GM23338 (cell line): Measurements from ENCODE around the gene PTOV1. TPM values are rescaled to one million over a fixed set of nuclear protein-coding genes. Genes with fewer than 3 reads are reported as not detected.
A peak's percentile ranks its signal among the peaks of the same experiment; 100 is the strongest.

Experiments
- ATAC-seq: fragments of 200-7000 bp; cut with Tn5 transposase; 3 replicates; pipeline ENCODE4 v1.9.1; 2020
- DNase-seq: peaks from one replicate; pipeline ENCODE4 v3.0.0-alpha.2; 2015; ENCODE audit warnings: low spot score
- H2AFZ ChIP-seq: fragments of 200-600 bp; sonication (generic); 2 replicates; pipeline ENCODE4 v1.8.0; 2016; ENCODE audit warnings: antibody characterized with exemption, mild to moderate bottlenecking, moderate library complexity
- H3F3A ChIP-seq: fragments of 200-600 bp; sonication (generic); replicated peaks from 2 replicates; pipeline ENCODE4 v1.8.0; 2017; ENCODE audit warnings: antibody characterized with exemption, mixed run types, low read depth
- H3K27ac ChIP-seq: fragments of 200-600 bp; sonication (generic); 2 replicates; pipeline ENCODE4 v1.6.1; 2016; ENCODE audit warnings: low read depth
- H3K27me3 ChIP-seq: fragments of 200-600 bp; sonication (generic); 2 replicates; pipeline ENCODE4 v1.8.0; 2016; ENCODE audit warnings: mild to moderate bottlenecking, mixed run types, moderate library complexity; ENCODE audit not compliant: insufficient read depth
- H3K36me3 ChIP-seq: fragments of 200-600 bp; sonication (generic); 2 replicates; pipeline ENCODE4 v1.8.0; 2016; ENCODE audit warnings: mild to moderate bottlenecking; ENCODE audit not compliant: insufficient read depth
- H3K4me1 ChIP-seq: fragments of 200-600 bp; sonication (generic); 2 replicates; pipeline ENCODE4 v1.8.0; 2016; ENCODE audit warnings: mild to moderate bottlenecking, moderate library complexity; ENCODE audit not compliant: insufficient read depth
- H3K4me2 ChIP-seq: fragments of 200-600 bp; sonication (generic); 2 replicates; pipeline ENCODE4 v1.7.1; 2017; ENCODE audit warnings: mixed run types
- H3K4me3 ChIP-seq: fragments of 200-600 bp; sonication (generic); 2 replicates; pipeline ENCODE4 v1.6.1; 2016; ENCODE audit warnings: mixed run types
- H3K79me2 ChIP-seq: fragments of 200-600 bp; sonication (generic); replicated peaks from 2 replicates; pipeline ENCODE4 v1.8.0; 2017; ENCODE audit warnings: mild to moderate bottlenecking; ENCODE audit not compliant: insufficient read depth
- H3K9me2 ChIP-seq: fragments of 200-600 bp; sonication (generic); 2 replicates; pipeline ENCODE4 v1.8.0; 2017; ENCODE audit not compliant: insufficient read depth
- H4K20me1 ChIP-seq: fragments of 200-600 bp; sonication (generic); replicated peaks from 2 replicates; pipeline ENCODE4 v1.8.0; 2017; ENCODE audit warnings: mild to moderate bottlenecking; ENCODE audit not compliant: insufficient read depth
- H3K27ac Mint-ChIP-seq: 2 replicates; pipeline ENCODE4 v1.8.0; 2020; ENCODE audit warnings: inconsistent platforms, mild to moderate bottlenecking, moderate library complexity, mixed read lengths
- H3K27me3 Mint-ChIP-seq: 3 replicates; pipeline ENCODE4 v1.8.0; 2022; ENCODE audit warnings: low read depth, mild to moderate bottlenecking, moderate library complexity, mixed read lengths, inconsistent platforms; ENCODE audit not compliant: insufficient read depth, poor library complexity
- H3K36me3 Mint-ChIP-seq: 3 replicates; pipeline ENCODE4 v1.8.0; 2021; ENCODE audit warnings: low read depth, mild to moderate bottlenecking, inconsistent platforms, moderate library complexity, mixed read lengths
- H3K4me1 Mint-ChIP-seq: 3 replicates; pipeline ENCODE4 v1.8.0; 2020; ENCODE audit warnings: mild to moderate bottlenecking, inconsistent platforms, mixed read lengths
- H3K4me3 Mint-ChIP-seq: 3 replicates; pipeline ENCODE4 v1.8.0; 2021; ENCODE audit warnings: moderate library complexity, mild to moderate bottlenecking, inconsistent platforms, mixed read lengths
- H3K9me3 Mint-ChIP-seq: 3 replicates; pipeline ENCODE4 v1.8.0; 2020; ENCODE audit warnings: moderate library complexity, mild to moderate bottlenecking, inconsistent platforms, mixed read lengths
- CREB1 ChIP-seq: fragments of 250-450 bp; sonication (Bioruptor Pico); IDR thresholded peaks from 2 replicates; pipeline ENCODE4 v1.5.0; 2020; ENCODE audit warnings: low read depth, mild to moderate bottlenecking, moderate library complexity
- EZH2phosphoT487 ChIP-seq: fragments of 200-600 bp; sonication (generic); IDR thresholded peaks from one replicate; pipeline ENCODE4 v1.8.1; 2018; ENCODE audit warnings: antibody characterized with exemption; ENCODE audit not compliant: unreplicated experiment
- JUNB ChIP-seq: IDR thresholded peaks from one replicate; pipeline ENCODE4 v1.6.1; 2016; ENCODE audit warnings: antibody characterized with exemption; ENCODE audit not compliant: unreplicated experiment
- NANOG ChIP-seq: IDR thresholded peaks from 2 replicates; pipeline ENCODE4 v1.6.1; 2016; ENCODE audit warnings: antibody characterized with exemption, borderline replicate concordance
- POLR2AphosphoS5 ChIP-seq: IDR thresholded peaks from 2 replicates; pipeline ENCODE4 v1.6.1; 2016; ENCODE audit warnings: antibody characterized with exemption, low read depth
- STAT1 ChIP-seq: IDR thresholded peaks from one replicate; pipeline ENCODE4 v1.6.1; 2016; ENCODE audit warnings: antibody characterized with exemption; ENCODE audit not compliant: unreplicated experiment
- ZNF114 ChIP-seq: fragments of 250-450 bp; sonication (Bioruptor Pico); IDR thresholded peaks from 2 replicates; pipeline ENCODE4 v1.5.0; 2020; ENCODE audit warnings: mild to moderate bottlenecking, moderate library complexity
- ZNF331 ChIP-seq: fragments of 250-450 bp; sonication (Bioruptor Pico); IDR thresholded peaks from 2 replicates; pipeline ENCODE4 v1.5.0; 2020; ENCODE audit warnings: low read depth, mild to moderate bottlenecking, moderate library complexity
- polyA plus RNA-seq: library from polyadenylated mRNA; unstranded; fragments of >200 nt; fragmentation: Nextera tagmentation; extraction: Ambion mirVana; gene quantifications from 2 replicates; pipeline ENCODE4 v1.2.1, GENCODE V29; 2016
- total RNA-seq: library from RNA; depleted of rRNA; stranded (reverse); fragments of >200 nt; shearing (Covaris generic); gene quantifications from 2 replicates; pipeline ENCODE4 v1.2.3, GENCODE V29; 2014
- TF ChIP-seq, protein P1 (sequence below): IDR thresholded peaks from 2 replicates; pipeline ENCODE4 v1.6.1; 2016; ENCODE audit warnings: antibody characterized with exemption
- TF ChIP-seq, protein P2 (sequence below), 2 experiments: fragments of 200-600 bp in 1 of 2; sonication (generic) in 1 of 2; conservative IDR thresholded peaks; 2 replicates each; pipeline versions ENCODE4 v1.5.1 to v1.6.1; 2016 to 2017; ENCODE audit warnings: antibody characterized with exemption in 2 of 2, low read depth in 2 of 2, mild to moderate bottlenecking in 2 of 2, moderate library complexity in 1 of 2
- TF ChIP-seq, protein P3 (sequence below): IDR thresholded peaks from one replicate; pipeline ENCODE4 v1.6.1; 2018; ENCODE audit warnings: antibody characterized with exemption; ENCODE audit not compliant: unreplicated experiment

Gene PTOV1
- total and polyA plus RNA-seq, 2 experiments from 2014 or later = 188 to 209 TPM

DNA sequence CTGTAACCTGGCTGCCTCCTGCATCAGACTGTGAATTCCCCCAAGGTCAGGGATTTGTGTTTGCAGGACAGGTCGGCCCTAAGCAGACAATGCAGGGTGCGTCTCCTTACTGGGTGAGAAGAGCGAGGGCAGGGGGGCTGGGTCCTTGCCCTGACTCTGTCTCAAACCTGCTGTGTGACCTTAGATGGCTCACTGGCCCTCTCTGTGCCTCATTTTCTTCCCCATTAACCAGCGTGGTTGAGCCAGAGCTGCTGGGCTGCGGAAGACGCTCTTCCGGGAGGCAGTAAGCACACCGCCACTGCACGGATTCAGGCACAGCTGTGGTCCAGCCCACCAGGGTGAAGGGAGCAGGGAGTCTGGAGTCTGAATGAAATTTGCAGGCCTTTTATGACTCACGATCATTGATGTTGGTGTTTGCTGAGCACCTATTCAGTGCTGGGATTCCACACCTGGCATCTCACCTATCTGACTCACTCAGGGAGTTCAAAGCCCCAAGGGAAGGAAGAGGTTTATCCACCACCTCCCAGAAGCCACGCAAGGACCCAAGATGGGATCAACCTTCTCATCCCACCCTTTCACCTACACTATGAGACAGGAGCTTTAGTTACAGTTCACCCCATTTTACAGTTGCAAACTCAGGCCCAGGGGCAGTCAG is 23.7 kb downstream of the PTOV1 start:
- H2AFZ ChIP-seq = no peak overlapping the region
- H3K27ac Mint-ChIP-seq = no peak overlapping the region; the same call in 1 of the 2 replicates
- no peaks in the 10 kb centered on the region for H3K27me3 ChIP-seq
- H3K9me3 Mint-ChIP-seq = no peaks in the 10 kb centered on the region; the same call in 2 of the 3 replicates
- H3K4me1 Mint-ChIP-seq = peaks cover 30% of the 10 kb centered on the region
- H3K27ac ChIP-seq = no peak overlapping the region
- TF ChIP-seq ZNF114 (no peak), EZH2phosphoT487 (no peak), STAT1 (no peak), CREB1 (CRISPR knock-in tag) (no peak), POLR2AphosphoS5 (no peak), NANOG (no peak), JUNB (no peak), ZNF331 (no peak)
- TF ChIP-seq, protein P1, sequence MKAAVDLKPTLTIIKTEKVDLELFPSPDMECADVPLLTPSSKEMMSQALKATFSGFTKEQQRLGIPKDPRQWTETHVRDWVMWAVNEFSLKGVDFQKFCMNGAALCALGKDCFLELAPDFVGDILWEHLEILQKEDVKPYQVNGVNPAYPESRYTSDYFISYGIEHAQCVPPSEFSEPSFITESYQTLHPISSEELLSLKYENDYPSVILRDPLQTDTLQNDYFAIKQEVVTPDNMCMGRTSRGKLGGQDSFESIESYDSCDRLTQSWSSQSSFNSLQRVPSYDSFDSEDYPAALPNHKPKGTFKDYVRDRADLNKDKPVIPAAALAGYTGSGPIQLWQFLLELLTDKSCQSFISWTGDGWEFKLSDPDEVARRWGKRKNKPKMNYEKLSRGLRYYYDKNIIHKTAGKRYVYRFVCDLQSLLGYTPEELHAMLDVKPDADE = no peak
- TF ChIP-seq, protein P2, sequence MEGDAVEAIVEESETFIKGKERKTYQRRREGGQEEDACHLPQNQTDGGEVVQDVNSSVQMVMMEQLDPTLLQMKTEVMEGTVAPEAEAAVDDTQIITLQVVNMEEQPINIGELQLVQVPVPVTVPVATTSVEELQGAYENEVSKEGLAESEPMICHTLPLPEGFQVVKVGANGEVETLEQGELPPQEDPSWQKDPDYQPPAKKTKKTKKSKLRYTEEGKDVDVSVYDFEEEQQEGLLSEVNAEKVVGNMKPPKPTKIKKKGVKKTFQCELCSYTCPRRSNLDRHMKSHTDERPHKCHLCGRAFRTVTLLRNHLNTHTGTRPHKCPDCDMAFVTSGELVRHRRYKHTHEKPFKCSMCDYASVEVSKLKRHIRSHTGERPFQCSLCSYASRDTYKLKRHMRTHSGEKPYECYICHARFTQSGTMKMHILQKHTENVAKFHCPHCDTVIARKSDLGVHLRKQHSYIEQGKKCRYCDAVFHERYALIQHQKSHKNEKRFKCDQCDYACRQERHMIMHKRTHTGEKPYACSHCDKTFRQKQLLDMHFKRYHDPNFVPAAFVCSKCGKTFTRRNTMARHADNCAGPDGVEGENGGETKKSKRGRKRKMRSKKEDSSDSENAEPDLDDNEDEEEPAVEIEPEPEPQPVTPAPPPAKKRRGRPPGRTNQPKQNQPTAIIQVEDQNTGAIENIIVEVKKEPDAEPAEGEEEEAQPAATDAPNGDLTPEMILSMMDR (conservative IDR thresholded peaks at IDR 0.05; ENCODE audit: low read depth in 2 of 2) = no peak
- TF ChIP-seq, protein P3, sequence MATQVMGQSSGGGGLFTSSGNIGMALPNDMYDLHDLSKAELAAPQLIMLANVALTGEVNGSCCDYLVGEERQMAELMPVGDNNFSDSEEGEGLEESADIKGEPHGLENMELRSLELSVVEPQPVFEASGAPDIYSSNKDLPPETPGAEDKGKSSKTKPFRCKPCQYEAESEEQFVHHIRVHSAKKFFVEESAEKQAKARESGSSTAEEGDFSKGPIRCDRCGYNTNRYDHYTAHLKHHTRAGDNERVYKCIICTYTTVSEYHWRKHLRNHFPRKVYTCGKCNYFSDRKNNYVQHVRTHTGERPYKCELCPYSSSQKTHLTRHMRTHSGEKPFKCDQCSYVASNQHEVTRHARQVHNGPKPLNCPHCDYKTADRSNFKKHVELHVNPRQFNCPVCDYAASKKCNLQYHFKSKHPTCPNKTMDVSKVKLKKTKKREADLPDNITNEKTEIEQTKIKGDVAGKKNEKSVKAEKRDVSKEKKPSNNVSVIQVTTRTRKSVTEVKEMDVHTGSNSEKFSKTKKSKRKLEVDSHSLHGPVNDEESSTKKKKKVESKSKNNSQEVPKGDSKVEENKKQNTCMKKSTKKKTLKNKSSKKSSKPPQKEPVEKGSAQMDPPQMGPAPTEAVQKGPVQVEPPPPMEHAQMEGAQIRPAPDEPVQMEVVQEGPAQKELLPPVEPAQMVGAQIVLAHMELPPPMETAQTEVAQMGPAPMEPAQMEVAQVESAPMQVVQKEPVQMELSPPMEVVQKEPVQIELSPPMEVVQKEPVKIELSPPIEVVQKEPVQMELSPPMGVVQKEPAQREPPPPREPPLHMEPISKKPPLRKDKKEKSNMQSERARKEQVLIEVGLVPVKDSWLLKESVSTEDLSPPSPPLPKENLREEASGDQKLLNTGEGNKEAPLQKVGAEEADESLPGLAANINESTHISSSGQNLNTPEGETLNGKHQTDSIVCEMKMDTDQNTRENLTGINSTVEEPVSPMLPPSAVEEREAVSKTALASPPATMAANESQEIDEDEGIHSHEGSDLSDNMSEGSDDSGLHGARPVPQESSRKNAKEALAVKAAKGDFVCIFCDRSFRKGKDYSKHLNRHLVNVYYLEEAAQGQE = no peak
- peak overlapping the region; percentile 95 for H3K4me2 ChIP-seq
- H3K9me2 ChIP-seq = no peaks in the 10 kb centered on the region
- ATAC-seq (no peak), DNase-seq (no peak)
- peaks cover 22% of the 10 kb centered on the region; the same call in 1 of the 2 replicates for H3K4me1 ChIP-seq
- H3F3A ChIP-seq = peaks cover 21% of the 10 kb centered on the region; the same call in 1 of the 2 replicates
- H3K4me3 ChIP-seq = no peak overlapping the region; the same call in 1 of the 2 replicates
- H3K36me3 ChIP-seq = 0 out of 2 replicates have a peak, but pooled peaks cover 8% of the 10 kb centered on the region
- H4K20me1 ChIP-seq = no peaks in the 10 kb centered on the region; the same call in 1 of the 2 replicates
- H3K27me3 Mint-ChIP-seq = peaks cover 18% of the 10 kb centered on the region
- no peak overlapping the region; the same call in 1 of the 3 replicates for H3K4me3 Mint-ChIP-seq
- H3K36me3 Mint-ChIP-seq = peaks cover 29% of the 10 kb centered on the region
- H3K79me2 ChIP-seq = peaks cover 32% of the 10 kb centered on the region
